Endodermal cell (in vitro differentiated cells): ENCODE results near the gene KRT74. TPM values are rescaled to one million over a fixed set of nuclear protein-coding genes. Genes with fewer than 3 reads are reported as not detected.
A peak's percentile ranks its signal among the peaks of the same experiment; 100 is the strongest.

Source experiments
- DNase-seq: peaks from one replicate; pipeline ENCODE4 v3.0.0-alpha.2; 2017
- H3K27ac ChIP-seq: 2 replicates; pipeline ENCODE4 v1.5.1; 2013; ENCODE audit warnings: mild to moderate bottlenecking, low read depth, low read length, moderate library complexity
- H3K27me3 ChIP-seq: 2 replicates; pipeline ENCODE4 v1.6.1; 2013; ENCODE audit warnings: mild to moderate bottlenecking, low read length, moderate library complexity; ENCODE audit not compliant: insufficient read depth, control insufficient read depth, poor library complexity, severe bottlenecking
- H3K36me3 ChIP-seq: 2 replicates; pipeline ENCODE4 v1.7.0; 2013; ENCODE audit warnings: mild to moderate bottlenecking, low read length, moderate library complexity; ENCODE audit not compliant: control insufficient read depth, insufficient read depth
- H3K4me1 ChIP-seq: one replicate; pipeline ENCODE4 v1.7.0; 2013; ENCODE audit warnings: low read length; ENCODE audit not compliant: control insufficient read depth, insufficient read depth
- H3K4me3 ChIP-seq: 2 replicates; pipeline ENCODE4 v1.5.1; 2013; ENCODE audit warnings: mild to moderate bottlenecking, low read length, moderate library complexity
- H3K9ac ChIP-seq: 2 replicates; pipeline ENCODE4 v1.6.1; 2013; ENCODE audit warnings: mild to moderate bottlenecking, low read length, moderate library complexity; ENCODE audit not compliant: poor library complexity, severe bottlenecking; ENCODE audit errors: extremely low read depth
- H3K9me3 ChIP-seq: 2 replicates; pipeline ENCODE4 v1.6.1; 2013; ENCODE audit warnings: mild to moderate bottlenecking, low read length, moderate library complexity; ENCODE audit not compliant: control insufficient read depth
- H3K27ac Mint-ChIP-seq: 2 replicates; pipeline ENCODE4 v1.8.0; 2020; ENCODE audit warnings: mixed read lengths
- H3K27me3 Mint-ChIP-seq: 2 replicates; pipeline ENCODE4 v1.8.0; 2021; ENCODE audit warnings: mild to moderate bottlenecking, mixed read lengths; ENCODE audit not compliant: insufficient read depth
- H3K36me3 Mint-ChIP-seq: 2 replicates; pipeline ENCODE4 v1.8.0; 2020; ENCODE audit warnings: low read depth, mixed read lengths
- H3K4me1 Mint-ChIP-seq: 2 replicates; pipeline ENCODE4 v1.8.0; 2020; ENCODE audit warnings: mixed read lengths
- H3K4me3 Mint-ChIP-seq: 2 replicates; pipeline ENCODE4 v1.8.0; 2020; ENCODE audit warnings: mild to moderate bottlenecking, moderate library complexity, mixed read lengths
- H3K9me3 Mint-ChIP-seq: 2 replicates; pipeline ENCODE4 v1.8.0; 2020; ENCODE audit warnings: mild to moderate bottlenecking, mixed read lengths
- CTCF ChIP-seq: fragments of 200-600 bp; sonication (generic); conservative IDR thresholded peaks from 2 replicates; pipeline ENCODE4 v1.5.0; 2021; ENCODE audit warnings: antibody characterized with exemption, mild to moderate bottlenecking
- WGBS, 2 experiments: methylation state at CpG; one replicate each; pipeline versions ENCODE4 v1.1.5 to v1.1.7; 2013; ENCODE audit warnings: missing lambda C conversion rate in 2 of 2, mixed read lengths in 1 of 2; ENCODE audit not compliant: insufficient coverage in 1 of 2, insufficient read length in 1 of 2; 5-methylcytosine and 5-hydroxymethylcytosine counted together
- total RNA-seq, 2 donors: library from RNA; stranded (reverse); fragmentation: NEBNext Ultra II Directional in 1 of 2; extraction: Animal tissue kit (Norgen Biotek cat#: 25700) in 1 of 2; gene quantifications; 2 replicates in 1 of 2; 3 replicates in 1 of 2; pipeline ENCODE4 v1.2.1, GENCODE V29; 2021

Gene KRT74
- total RNA-seq, 2 donors from 2014 or later = not detected

- Histone ChIP-seq H3K27me3 (no peaks in the 10 kb centered on the region), H3K9me3 (no peaks in the 10 kb centered on the region), H3K36me3 (no peaks in the 10 kb centered on the region), H3K4me1 (peaks cover 7% of the 10 kb centered on the region), H3K9ac (no peak overlapping the region), H3K27ac (no peak overlapping the region), H3K4me3 (no peak overlapping the region)
- no peak for TF ChIP-seq CTCF
- peak; percentile 38 for DNase-seq
- 85 to 86% methylated on average over 4 to 6 of the region's 6 CpGs for WGBS, 2 experiments
- Mint-ChIP-seq H3K36me3 (no peaks in the 10 kb centered on the region), H3K9me3 (no peaks in the 10 kb centered on the region), H3K27ac (no peak overlapping the region), H3K4me1 (peaks cover 23% of the 10 kb centered on the region), H3K27me3 (peaks cover 2% of the 10 kb centered on the region), H3K4me3 (no peak overlapping the region)
Observed at GRCh38 chr12:52524241-52524897, 49.3 kb downstream of the KRT74 start.

- 89% methylated on average over 4 of the region's 4 CpGs; no CpG with 5 or more reads in 1 of the 2 experiments for WGBS, 2 experiments
- H3K27me3 ChIP-seq = no peaks in the 10 kb centered on the region
Observed at GRCh38 chr12:52523824-52524223, 49.8 kb downstream of the KRT74 start.

GRCh38 chr12:52522346-52523011 is 51.2 kb downstream of the KRT74 start:
- Histone ChIP-seq H3K9me3 (no peaks in the 10 kb centered on the region), H3K36me3 (no peaks in the 10 kb centered on the region), H3K27me3 (no peaks in the 10 kb centered on the region), H3K9ac (no peak overlapping the region), H3K27ac (no peak overlapping the region), H3K4me1 (peaks cover 7% of the 10 kb centered on the region), H3K4me3 (no peak overlapping the region)
- DNase-seq = peak; percentile 54
- Mint-ChIP-seq H3K27ac (peak overlapping the region; percentile 70), H3K9me3 (no peaks in the 10 kb centered on the region), H3K4me1 (peaks cover 23% of the 10 kb centered on the region), H3K4me3 (no peak overlapping the region), H3K27me3 (peaks cover 2% of the 10 kb centered on the region), H3K36me3 (no peaks in the 10 kb centered on the region)
- no peak for TF ChIP-seq CTCF
- 80 to 90% methylated on average over 4 to 10 of the region's 10 CpGs for WGBS, 2 experiments

More at GRCh38 chr12:52523824-52524223, 49.8 kb downstream of the KRT74 start:
- no peaks in the 10 kb centered on the region for H3K36me3 Mint-ChIP-seq
- Histone ChIP-seq H3K4me1 (peaks cover 7% of the 10 kb centered on the region), H3K9me3 (no peaks in the 10 kb centered on the region), H3K4me3 (no peak overlapping the region), H3K9ac (no peak overlapping the region), H3K27ac (no peak overlapping the region), H3K36me3 (no peaks in the 10 kb centered on the region)
- peaks cover 23% of the 10 kb centered on the region for H3K4me1 Mint-ChIP-seq
- no peaks in the 10 kb centered on the region for H3K9me3 Mint-ChIP-seq
- peak; percentile 45 for DNase-seq
- H3K4me3 Mint-ChIP-seq = no peak overlapping the region
- TF ChIP-seq CTCF = no peak
- peaks cover 2% of the 10 kb centered on the region for H3K27me3 Mint-ChIP-seq
- H3K27ac Mint-ChIP-seq = no peak overlapping the region
